NB4 (cell line): ENCODE data around the gene HLA-B.

Source experiments
- MYC ChIP-seq: IDR thresholded peaks from 2 replicates; pipeline ENCODE4 v1.6.1; 2011; ENCODE audit warnings: low read depth, low read length
- POLR2A ChIP-seq: IDR thresholded peaks from 2 replicates; pipeline ENCODE4 v1.6.1; 2011; ENCODE audit warnings: mild to moderate bottlenecking; ENCODE audit not compliant: insufficient read length; ENCODE audit errors: extremely low read depth
- TF ChIP-seq, protein P1 (sequence below): IDR thresholded peaks from one replicate; pipeline ENCODE4 v1.5.1; 2012; ENCODE audit warnings: low read depth, low read length
- TF ChIP-seq, protein P2 (sequence below): IDR thresholded peaks from 2 replicates; pipeline ENCODE4 v1.6.1; 2011; ENCODE audit warnings: low read depth, low read length

DNA sequence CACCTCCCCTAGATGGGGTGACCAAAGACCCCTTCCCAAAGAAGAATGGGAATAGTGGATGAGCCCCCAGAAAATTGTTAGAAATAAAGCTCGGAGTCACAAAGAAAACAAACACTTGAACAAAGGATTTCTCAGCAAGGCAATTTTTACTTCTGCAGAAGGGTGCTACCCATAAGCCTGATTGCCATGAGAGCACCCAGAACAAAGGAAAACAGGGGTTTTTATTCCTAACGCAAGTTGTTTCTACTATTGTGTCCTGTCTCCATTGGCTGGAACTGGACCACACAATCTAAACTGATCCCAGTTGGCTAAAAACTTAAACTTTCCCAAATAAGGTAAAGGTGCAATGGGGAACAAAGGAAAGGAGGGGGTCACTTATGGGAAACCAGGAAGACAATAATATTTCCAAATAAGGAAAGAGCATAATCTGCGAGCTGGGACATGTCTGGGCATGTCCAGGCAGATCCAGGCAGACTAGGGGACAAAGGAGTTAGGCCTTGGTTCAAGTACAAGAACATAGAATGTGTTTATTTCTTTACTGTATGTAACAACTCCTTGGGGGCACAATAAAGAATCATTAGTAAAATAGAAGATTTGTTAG is 20.0 kb downstream of the HLA-B start:
- TF ChIP-seq, protein P1, sequence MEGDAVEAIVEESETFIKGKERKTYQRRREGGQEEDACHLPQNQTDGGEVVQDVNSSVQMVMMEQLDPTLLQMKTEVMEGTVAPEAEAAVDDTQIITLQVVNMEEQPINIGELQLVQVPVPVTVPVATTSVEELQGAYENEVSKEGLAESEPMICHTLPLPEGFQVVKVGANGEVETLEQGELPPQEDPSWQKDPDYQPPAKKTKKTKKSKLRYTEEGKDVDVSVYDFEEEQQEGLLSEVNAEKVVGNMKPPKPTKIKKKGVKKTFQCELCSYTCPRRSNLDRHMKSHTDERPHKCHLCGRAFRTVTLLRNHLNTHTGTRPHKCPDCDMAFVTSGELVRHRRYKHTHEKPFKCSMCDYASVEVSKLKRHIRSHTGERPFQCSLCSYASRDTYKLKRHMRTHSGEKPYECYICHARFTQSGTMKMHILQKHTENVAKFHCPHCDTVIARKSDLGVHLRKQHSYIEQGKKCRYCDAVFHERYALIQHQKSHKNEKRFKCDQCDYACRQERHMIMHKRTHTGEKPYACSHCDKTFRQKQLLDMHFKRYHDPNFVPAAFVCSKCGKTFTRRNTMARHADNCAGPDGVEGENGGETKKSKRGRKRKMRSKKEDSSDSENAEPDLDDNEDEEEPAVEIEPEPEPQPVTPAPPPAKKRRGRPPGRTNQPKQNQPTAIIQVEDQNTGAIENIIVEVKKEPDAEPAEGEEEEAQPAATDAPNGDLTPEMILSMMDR: no peak
- TF ChIP-seq POLR2A (no peak), MYC (no peak)
- TF ChIP-seq, protein P2, sequence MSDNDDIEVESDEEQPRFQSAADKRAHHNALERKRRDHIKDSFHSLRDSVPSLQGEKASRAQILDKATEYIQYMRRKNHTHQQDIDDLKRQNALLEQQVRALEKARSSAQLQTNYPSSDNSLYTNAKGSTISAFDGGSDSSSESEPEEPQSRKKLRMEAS: no peak
